Heart left ventricle (tissue), 16 donors: ENCODE results near the gene SVEP1. TPM values are rescaled to one million over a fixed set of nuclear protein-coding genes. Genes with fewer than 3 reads are reported as not detected.

Experiments used
- ATAC-seq, 4 donors: fragments of 200-7000 bp; cut with Tn5 transposase; one replicate each; pipeline ENCODE4 v1.9.1; 2020 to 2022; ENCODE audit warnings: moderate library complexity in 4 of 4, mild to moderate bottlenecking in 3 of 4, moderate number of reproducible peaks in 1 of 4
- DNase-seq, 5 donors: peaks; one replicate each; pipeline ENCODE4 v3.0.0-alpha.2; 2020
- H3K27ac ChIP-seq, 12 donors: fragments of 200-600 bp; sonication (generic) in 4 of 12; one replicate each; pipeline versions ENCODE4 v1.5.0 to v1.8.0; 2016 to 2022; ENCODE audit warnings: mild to moderate bottlenecking in 2 of 12
- H3K27me3 ChIP-seq, 9 donors: fragments of 200-600 bp; sonication (generic) in 2 of 9; one replicate each; pipeline versions ENCODE4 v1.5.1 to v1.8.0; 2016 to 2022; ENCODE audit warnings: mild to moderate bottlenecking in 3 of 9
- H3K36me3 ChIP-seq, 9 donors: fragments of 200-600 bp; sonication (generic) in 2 of 9; one replicate each; pipeline versions ENCODE4 v1.5.0 to v1.8.0; 2018 to 2022; ENCODE audit warnings: mild to moderate bottlenecking in 2 of 9
- H3K4me1 ChIP-seq, 12 donors: fragments of 200-600 bp; sonication (generic) in 4 of 12; one replicate each; pipeline versions ENCODE4 v1.5.0 to v1.8.0; 2016 to 2022; ENCODE audit warnings: mild to moderate bottlenecking in 3 of 12
- H3K4me3 ChIP-seq, 12 donors: fragments of 200-600 bp; sonication (generic) in 4 of 12; one replicate each; pipeline versions ENCODE4 v1.5.0 to v1.8.0; 2017 to 2022; ENCODE audit warnings: mild to moderate bottlenecking in 9 of 12, moderate library complexity in 4 of 12
- H3K9me3 ChIP-seq, 12 donors: fragments of 200-600 bp; sonication (generic) in 4 of 12; one replicate each; pipeline versions ENCODE4 v1.5.0 to v1.8.0; 2016 to 2022; ENCODE audit warnings: mild to moderate bottlenecking in 1 of 12
- POLR2A ChIP-seq, 2 donors: fragments of 450-650 bp; IDR thresholded peaks; one replicate each; pipeline ENCODE4 v1.6.1; 2017; ENCODE audit warnings: antibody characterized with exemption in 2 of 2, mild to moderate bottlenecking in 2 of 2, moderate library complexity in 2 of 2
- WGBS, 4 donors: extraction: QIAGEN DNeasy Blood & Tissue Kit in 2 of 4; methylation state at CpG; one replicate each; pipeline versions ENCODE4 v1.1.5 to v1.1.7; 2013 to 2018; 5-methylcytosine and 5-hydroxymethylcytosine counted together
- intact Hi-C, 10 donors: fragments of 100-400 bp; cut with DNase I; formaldehyde crosslinking; loops; one replicate each; pipeline versions ENCODE4 v1.11.1 to v1.14.2; 2022
- polyA plus RNA-seq, 2 donors: library from polyadenylated mRNA; stranded (reverse); fragments of 200-250 nt; gene quantifications; one replicate each; pipeline ENCODE4 v1.2.3, GENCODE V29; 2013
- total RNA-seq, 9 donors: library from RNA; depleted of rRNA in 2 of 9; stranded (reverse); fragments of >200 nt in 2 of 9; fragmentation: NEBNext Ultra II Directional in 3 of 9; extraction: Animal tissue kit (Norgen Biotek cat#: 25700) in 3 of 9; gene quantifications; one replicate each; pipeline versions ENCODE4 v1.1.0 to v1.2.4, GENCODE V29; 2016 to 2023
- TF ChIP-seq, protein P1 (sequence below), 12 donors: fragments of 200-600 bp; sonication (generic) in 4 of 12; IDR thresholded peaks; one replicate each; pipeline versions ENCODE4 v1.5.0 to v1.8.0; 2018 to 2022; ENCODE audit warnings: antibody characterized with exemption in 12 of 12, mild to moderate bottlenecking in 5 of 12
- donor health status: ischemic (EF 13 %, LVEDD 7.1; RV severe dilation, severe dysfunction).
- donor health status: healthy with polysubstance abuse.
- donor health status: DM: no; HTN: yes; CAD: no.
- donor health status: DM: no; HTN: no; CAD: no.
- donor health status: ischemic (EF 25% LVEDD 6.9; RV normal size, moderate dysfunction).
- donor health status: ischemic (EF 25% LVEDD 5.7; RV mildly dilated, moderate dysfunction).
- donor health status: healthy.
- donor health status: DM: yes; HTN: yes; CAD: no.
- donor health status: ischemic (EF 35%, LVEDD 5.7; RV mildly dilated, moderate dysfunction).
- donor health status: nonischemic (EF 11% LVEDD 7.7; RV severe dilation, severe dysfunction).
- donor health status: DM: yes; HTN: yes; CAD: no.
- donor health status: PGD.
- donor health status: ischemic (EF 29% LVEDD 5.4; RV normal size, mild dysfunction).
- donor health status: nonischemic (EF 23%, LVEDD 6.1; RV moderate dilation, normal function).

Gene SVEP1
- total and polyA plus RNA-seq, 11 donors, result 0.50 to 34.4 (median 7.5) TPM

- DNase-seq (no peak), ATAC-seq (no peak)
- peaks cover 0 to 13% (median 0%) of the 10 kb centered on the region in 12 donors for H3K4me1 ChIP-seq
- no peaks in the 10 kb centered on the region for H3K27me3 ChIP-seq
- H3K4me3 ChIP-seq, result no peak overlapping the region
- H3K9me3 ChIP-seq, result peaks cover 0 to 3% (median 0%) of the 10 kb centered on the region in 12 donors
- H3K36me3 ChIP-seq, result no peaks in the 10 kb centered on the region
- intact Hi-C loops, result no loop called here
- TF ChIP-seq, protein P1, sequence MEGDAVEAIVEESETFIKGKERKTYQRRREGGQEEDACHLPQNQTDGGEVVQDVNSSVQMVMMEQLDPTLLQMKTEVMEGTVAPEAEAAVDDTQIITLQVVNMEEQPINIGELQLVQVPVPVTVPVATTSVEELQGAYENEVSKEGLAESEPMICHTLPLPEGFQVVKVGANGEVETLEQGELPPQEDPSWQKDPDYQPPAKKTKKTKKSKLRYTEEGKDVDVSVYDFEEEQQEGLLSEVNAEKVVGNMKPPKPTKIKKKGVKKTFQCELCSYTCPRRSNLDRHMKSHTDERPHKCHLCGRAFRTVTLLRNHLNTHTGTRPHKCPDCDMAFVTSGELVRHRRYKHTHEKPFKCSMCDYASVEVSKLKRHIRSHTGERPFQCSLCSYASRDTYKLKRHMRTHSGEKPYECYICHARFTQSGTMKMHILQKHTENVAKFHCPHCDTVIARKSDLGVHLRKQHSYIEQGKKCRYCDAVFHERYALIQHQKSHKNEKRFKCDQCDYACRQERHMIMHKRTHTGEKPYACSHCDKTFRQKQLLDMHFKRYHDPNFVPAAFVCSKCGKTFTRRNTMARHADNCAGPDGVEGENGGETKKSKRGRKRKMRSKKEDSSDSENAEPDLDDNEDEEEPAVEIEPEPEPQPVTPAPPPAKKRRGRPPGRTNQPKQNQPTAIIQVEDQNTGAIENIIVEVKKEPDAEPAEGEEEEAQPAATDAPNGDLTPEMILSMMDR (IDR thresholded peaks at IDR 0.05), result no peak
- no peak for TF ChIP-seq POLR2A (IDR thresholded peaks at IDR 0.05)
- 83 to 89% (median 88%) methylated on average over 3 of the region's 3 CpGs for WGBS, 4 donors
- H3K27ac ChIP-seq, result no peak overlapping the region
Measured at GRCh38 chr9:110332766-110333165, 246.8 kb downstream of the SVEP1 start.

GRCh38 chr9:110330484-110331105 lies 248.9 kb downstream of the SVEP1 start:
- no peak for DNase-seq
- Histone ChIP-seq H3K9me3 (peaks cover 0 to 3% (median 0%) of the 10 kb centered on the region in 12 donors), H3K27me3 (no peaks in the 10 kb centered on the region), H3K36me3 (no peaks in the 10 kb centered on the region), H3K27ac (no peak overlapping the region), H3K4me3 (no peak overlapping the region), H3K4me1 (peaks cover 0 to 13% (median 0%) of the 10 kb centered on the region in 12 donors)
- intact Hi-C loops, result no loop called here
- TF ChIP-seq, protein P1 (IDR thresholded peaks at IDR 0.05), result no peak
- no peak for TF ChIP-seq POLR2A (IDR thresholded peaks at IDR 0.05)
- no peak for ATAC-seq
- WGBS, 4 donors, result 95 to 100% (median 98%) methylated on average over 1 of the region's 1 CpG

- no peak for ATAC-seq
- no peak for TF ChIP-seq POLR2A (IDR thresholded peaks at IDR 0.05)
- TF ChIP-seq, protein P1 (IDR thresholded peaks at IDR 0.05), result no peak
- 57 to 68% (median 65%) methylated on average over 5 of the region's 5 CpGs for WGBS, 4 donors
- no peak for DNase-seq
- H3K4me1 ChIP-seq, result peaks cover 0 to 13% (median 0%) of the 10 kb centered on the region in 12 donors
- intact Hi-C loops, result no loop called here
- H3K27me3 ChIP-seq, result no peaks in the 10 kb centered on the region
- peaks cover 0 to 3% (median 0%) of the 10 kb centered on the region in 12 donors for H3K9me3 ChIP-seq
- no peak overlapping the region for H3K27ac ChIP-seq
- no peaks in the 10 kb centered on the region for H3K36me3 ChIP-seq
- no peak overlapping the region for H3K4me3 ChIP-seq
Measured at GRCh38 chr9:110329639-110330230, 249.8 kb downstream of the SVEP1 start.

- Histone ChIP-seq H3K4me1 (peaks cover 0 to 13% (median 0%) of the 10 kb centered on the region in 12 donors), H3K4me3 (no peak overlapping the region), H3K9me3 (peaks cover 0 to 3% (median 0%) of the 10 kb centered on the region in 12 donors), H3K36me3 (no peaks in the 10 kb centered on the region), H3K27me3 (no peaks in the 10 kb centered on the region), H3K27ac (no peak overlapping the region)
- WGBS, 4 donors, result 84 to 92% (median 87%) methylated on average over 1 of the region's 1 CpG
- ATAC-seq, result no peak
- TF ChIP-seq, protein P1 (IDR thresholded peaks at IDR 0.05), result no peak
- no peak for TF ChIP-seq POLR2A (IDR thresholded peaks at IDR 0.05)
- intact Hi-C loops, result no loop called here
- no peak for DNase-seq
Measured at GRCh38 chr9:110328763-110329162, 250.8 kb downstream of the SVEP1 start.
